ENCODE data around the gene APOE. TPM values are rescaled to one million over a fixed set of nuclear protein-coding genes. Genes with fewer than 3 reads are reported as not detected.

The APOE gene
- total RNA-seq, 1 donor = 1.6 TPM

DNA sequence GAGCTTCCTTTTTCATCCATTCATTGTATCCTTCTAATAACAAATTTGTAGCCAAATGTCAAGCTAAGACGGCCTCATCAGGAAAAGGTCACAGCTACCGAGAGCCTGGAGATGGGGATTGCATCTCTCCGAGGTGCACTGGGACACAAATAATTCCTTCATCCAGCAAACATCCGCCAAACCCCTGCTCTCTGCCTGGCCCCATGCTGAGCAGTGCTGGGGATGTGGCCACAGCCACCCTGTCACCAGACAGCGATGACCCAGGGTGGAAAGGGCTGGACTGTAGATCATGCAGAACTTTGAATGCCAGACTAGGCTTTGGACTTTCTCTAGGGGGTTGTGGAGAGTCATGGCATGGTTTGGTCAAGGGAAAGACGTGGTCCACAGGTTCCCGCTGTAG, 12.7 kb upstream of the APOE start:
- TF ChIP-seq, protein P1, sequence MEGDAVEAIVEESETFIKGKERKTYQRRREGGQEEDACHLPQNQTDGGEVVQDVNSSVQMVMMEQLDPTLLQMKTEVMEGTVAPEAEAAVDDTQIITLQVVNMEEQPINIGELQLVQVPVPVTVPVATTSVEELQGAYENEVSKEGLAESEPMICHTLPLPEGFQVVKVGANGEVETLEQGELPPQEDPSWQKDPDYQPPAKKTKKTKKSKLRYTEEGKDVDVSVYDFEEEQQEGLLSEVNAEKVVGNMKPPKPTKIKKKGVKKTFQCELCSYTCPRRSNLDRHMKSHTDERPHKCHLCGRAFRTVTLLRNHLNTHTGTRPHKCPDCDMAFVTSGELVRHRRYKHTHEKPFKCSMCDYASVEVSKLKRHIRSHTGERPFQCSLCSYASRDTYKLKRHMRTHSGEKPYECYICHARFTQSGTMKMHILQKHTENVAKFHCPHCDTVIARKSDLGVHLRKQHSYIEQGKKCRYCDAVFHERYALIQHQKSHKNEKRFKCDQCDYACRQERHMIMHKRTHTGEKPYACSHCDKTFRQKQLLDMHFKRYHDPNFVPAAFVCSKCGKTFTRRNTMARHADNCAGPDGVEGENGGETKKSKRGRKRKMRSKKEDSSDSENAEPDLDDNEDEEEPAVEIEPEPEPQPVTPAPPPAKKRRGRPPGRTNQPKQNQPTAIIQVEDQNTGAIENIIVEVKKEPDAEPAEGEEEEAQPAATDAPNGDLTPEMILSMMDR (IDR thresholded peaks at IDR 0.05; ENCODE audit: insufficient read depth, low read length) = no peak
- DNase-seq (ENCODE audit: low read depth) = no peak
- no peak overlapping the region for H3K4me3 ChIP-seq (ENCODE audit: low read depth, low read length)

DNA sequence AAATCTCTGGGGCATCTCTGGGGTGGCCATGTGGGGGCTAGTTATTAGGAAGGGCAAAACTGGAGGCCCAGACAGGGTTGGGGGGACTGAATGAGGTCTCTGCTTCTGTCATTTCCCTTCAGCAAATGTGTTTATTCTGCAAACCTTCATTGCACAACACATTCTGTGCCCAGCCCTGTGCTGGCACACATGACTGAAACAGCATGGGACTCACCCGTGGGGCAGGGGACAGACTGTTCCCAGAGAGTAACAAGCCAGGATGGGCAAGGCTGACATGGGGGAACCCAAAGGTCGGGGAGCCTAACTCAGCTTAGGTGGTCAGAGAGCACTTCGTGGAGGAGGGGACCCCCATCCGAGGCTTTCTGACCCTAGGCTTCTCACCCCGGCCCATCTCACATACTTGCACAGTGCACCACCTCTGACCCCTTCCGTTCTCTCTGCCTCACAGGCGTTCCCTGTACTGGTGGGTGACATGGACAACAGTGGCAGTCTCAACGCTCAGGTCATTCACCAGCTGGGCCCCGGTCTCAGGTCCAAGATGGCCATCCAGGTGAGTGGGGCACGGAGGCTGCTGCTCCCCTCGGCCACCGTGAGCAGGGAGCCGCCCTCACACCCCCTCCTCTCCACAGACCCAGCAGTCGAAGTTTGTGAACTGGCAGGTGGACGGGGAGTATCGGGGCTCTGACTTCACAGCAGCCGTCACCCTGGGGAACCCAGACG, 12.1 kb upstream of the APOE start:
- H3K4me3 ChIP-seq (ENCODE audit: low read depth, low read length) = no peak overlapping the region
- DNase-seq (ENCODE audit: low read depth) = no peak
- TF ChIP-seq, protein P1 (IDR thresholded peaks at IDR 0.05; ENCODE audit: insufficient read depth, low read length) = no peak

DNA sequence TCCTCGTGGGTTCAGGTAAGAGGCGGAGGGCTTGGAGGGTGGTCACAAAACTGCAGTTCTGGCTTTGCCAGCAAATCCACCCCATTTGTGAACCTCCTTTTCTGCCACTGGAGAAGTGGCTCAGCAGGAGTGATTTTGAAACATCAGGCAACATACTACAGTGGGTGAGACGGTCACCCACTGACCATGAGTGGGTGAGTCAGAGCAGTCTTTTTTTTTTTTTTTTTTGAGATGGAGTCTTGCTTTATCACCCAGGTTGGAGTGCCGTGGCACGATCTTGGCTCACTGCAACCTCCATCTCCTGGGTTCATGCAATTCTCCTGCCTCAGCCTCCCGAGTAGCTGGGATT, 11.6 kb upstream of the APOE start:
- no peak for DNase-seq (ENCODE audit: low read depth)
- TF ChIP-seq, protein P1 (IDR thresholded peaks at IDR 0.05; ENCODE audit: insufficient read depth, low read length) = no peak
- no peak overlapping the region for H3K4me3 ChIP-seq (ENCODE audit: low read depth, low read length)

DNA sequence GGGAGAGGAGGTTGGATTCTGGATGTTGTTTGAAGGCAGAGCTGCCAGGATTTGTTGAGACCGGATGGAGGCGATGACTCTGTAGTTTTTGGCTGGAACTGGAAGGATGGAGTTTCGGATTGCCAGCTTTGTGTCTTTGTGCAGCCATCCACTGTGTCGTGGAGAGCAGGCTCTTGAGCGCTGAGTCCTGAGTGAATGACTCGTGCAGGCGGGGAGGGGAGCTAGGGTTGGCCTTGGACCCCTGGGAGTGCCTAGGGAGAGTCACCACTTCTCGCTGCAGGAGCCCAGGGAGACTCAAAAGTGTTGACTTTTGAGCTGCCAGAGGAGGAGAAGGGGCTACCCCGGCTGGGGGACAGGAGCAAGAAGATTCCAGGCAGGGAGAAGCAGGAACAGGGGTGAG, 10.7 kb upstream of the APOE start:
- H3K4me3 ChIP-seq (ENCODE audit: low read depth, low read length) = no peak overlapping the region
- TF ChIP-seq, protein P1 (IDR thresholded peaks at IDR 0.05; ENCODE audit: insufficient read depth, low read length) = no peak
- DNase-seq (ENCODE audit: low read depth) = no peak

DNA sequence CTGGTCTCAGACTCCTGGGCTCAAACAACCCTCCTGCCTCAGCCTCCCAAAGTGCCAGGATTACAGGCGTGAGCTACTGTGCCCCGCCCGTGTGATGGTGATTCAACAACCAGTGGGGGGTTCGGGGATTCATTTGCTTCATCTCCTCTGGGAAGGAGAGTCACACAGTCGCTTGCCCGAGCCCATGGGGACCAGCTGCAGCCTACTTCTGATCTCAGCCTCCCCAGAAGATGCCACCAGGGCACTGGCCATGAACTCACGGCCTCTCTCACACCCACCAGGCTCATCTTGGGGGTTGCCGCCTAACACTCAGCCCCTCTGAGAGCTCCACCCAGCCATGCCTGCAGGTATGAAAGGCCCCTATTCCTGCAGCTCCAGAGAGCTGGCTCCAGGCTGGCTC, 7.8 kb upstream of the APOE start:
- TF ChIP-seq, protein P1 (IDR thresholded peaks at IDR 0.05; ENCODE audit: insufficient read depth, low read length) = no peak
- H3K4me3 ChIP-seq (ENCODE audit: low read depth, low read length) = no peak overlapping the region
- DNase-seq (ENCODE audit: low read depth) = no peak

DNA sequence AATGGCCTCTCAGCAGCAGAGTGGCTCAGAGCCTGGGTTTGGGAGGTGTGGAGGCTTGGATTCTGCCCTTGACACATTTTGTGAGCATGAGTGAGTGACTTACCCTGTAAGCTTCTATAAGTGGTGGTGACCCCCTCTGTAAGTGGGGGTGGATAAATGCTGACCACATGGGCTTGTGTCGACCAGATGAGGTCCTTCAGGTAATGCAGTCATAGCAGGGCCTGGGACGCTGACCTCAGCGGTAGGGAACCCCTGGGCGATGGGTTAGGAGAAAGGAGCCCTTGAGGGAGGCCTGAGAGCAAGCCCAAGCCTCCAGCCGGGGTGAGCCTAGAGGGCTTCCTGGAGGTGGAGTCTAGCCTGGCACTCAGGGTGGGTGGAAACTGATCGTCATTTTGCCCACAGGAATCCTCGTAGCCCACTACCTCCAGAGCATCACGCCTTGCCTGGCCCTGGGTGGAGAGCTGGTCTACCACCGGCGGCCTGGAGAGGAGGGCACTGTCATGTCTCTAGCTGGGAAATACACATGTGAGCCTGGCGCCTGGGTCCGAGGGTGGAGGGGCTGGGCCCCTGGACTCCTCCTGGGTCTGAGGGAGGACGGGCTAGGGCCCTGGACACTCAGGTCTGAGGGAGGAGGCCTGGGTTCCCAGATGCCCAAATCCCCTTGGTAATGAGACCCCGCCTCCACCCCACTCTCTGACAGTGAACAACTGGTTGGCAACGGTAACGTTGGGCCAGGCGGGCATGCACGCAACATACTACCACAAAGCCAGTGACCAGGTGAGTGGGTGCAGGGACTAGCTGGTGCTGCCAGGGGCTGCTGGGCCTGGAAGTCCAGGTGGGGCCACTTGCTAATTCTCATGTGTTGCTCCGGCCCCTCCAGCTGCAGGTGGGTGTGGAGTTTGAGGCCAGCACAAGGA, 5.0 kb upstream of the APOE start:
- no peak for DNase-seq (ENCODE audit: low read depth)
- no peak overlapping the region for H3K4me3 ChIP-seq (ENCODE audit: low read depth, low read length)
- TF ChIP-seq, protein P1 (IDR thresholded peaks at IDR 0.05; ENCODE audit: insufficient read depth, low read length) = no peak
